HG03103 (cell line): ENCODE measurements around the gene LGI4.

Experiments
- ATAC-seq: cut with Tn5 transposase; IDR thresholded peaks from one replicate; pipeline ENCODE4 v1.9.1; 2021; ENCODE audit warnings: low read depth; ENCODE audit not compliant: unreplicated experiment

The LGI4 gene

DNA sequence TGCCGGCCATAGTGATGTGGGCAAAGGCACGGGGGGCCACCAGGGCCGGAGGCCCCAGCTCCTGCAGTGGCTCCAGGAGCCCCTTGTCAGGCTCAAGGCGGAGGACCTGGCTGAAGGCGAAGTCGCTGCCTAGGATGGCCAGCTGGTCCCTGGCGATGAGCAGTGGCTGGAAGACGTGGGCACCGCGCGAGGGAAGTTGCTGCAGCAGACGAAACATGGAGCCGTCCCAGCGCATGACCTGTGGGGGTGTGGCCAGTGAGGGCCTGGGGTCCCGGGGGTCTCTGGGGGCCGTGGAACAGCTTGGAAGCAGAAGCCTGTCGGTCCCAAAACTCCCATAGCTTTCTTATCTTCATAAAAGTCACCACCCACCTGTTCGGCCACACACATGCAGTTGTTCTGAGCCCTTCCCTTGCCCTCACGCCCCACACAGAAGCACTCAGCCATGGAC, 9.6 kb downstream of the LGI4 start:
- ATAC-seq = no peak

DNA sequence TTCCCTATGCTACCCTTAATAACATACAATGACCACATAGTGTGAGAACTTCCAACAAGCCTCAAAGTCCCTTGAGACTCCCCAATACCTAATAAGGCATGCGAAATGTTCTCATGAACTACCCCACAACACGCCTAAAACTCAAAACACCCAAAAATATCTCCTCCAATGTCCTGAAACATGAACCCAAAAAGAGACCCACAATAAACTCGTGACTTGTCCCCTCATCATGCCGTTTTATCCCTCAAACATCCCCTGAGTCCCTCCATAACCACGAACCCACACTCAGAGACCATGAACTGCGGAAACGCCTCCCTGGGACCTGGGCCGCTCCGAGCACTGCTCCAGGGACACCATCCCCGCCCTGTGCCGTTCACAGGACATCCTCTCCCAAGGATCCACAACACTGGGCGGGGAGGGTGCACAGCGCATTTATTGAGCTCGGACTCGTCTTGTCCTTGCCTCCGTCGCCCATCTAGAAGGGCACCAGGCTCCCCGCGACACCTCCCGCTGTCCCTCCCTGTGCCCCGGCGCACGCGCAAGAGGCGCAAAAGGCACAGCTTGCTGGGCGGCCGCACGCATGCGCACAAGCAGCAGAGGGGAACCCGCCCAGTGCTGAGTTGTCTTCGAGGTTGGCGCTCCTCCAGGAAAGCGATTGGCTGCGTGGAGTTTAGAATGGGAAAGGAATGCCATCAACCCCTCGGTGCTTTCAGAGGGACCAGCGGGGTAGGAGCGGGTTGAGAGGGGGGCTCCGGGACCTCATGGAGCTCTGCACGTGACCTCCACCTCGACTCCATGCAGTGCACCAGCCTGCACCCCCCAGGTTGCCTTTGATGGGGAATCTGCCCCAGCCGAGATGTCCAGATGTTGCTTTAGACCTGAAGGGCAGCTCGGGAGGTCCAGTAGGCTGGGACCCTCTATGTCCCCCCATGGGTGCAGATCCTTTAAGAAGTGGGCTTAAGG, 10.5 kb downstream of the LGI4 start:
- ATAC-seq = no peak

DNA sequence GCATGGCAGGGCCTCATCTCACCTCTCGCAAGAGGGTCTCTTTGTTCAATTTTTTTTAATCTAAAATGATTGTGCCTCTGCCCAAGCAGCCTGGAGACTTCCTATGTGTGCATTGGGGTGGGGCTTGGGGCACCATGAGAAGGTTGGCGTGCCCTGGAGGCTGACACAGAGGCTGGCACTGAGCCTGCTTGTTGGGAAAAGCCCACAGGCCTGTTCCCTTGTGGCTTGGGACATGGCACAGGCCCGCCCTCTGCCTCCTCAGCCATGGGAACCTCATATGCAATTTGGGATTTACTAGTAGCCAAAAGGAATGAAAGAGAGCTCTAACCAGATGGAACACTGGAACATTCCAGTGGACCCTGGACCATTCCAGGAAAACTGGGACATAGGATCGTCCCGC, 11.3 kb downstream of the LGI4 start:
- ATAC-seq = no peak

DNA sequence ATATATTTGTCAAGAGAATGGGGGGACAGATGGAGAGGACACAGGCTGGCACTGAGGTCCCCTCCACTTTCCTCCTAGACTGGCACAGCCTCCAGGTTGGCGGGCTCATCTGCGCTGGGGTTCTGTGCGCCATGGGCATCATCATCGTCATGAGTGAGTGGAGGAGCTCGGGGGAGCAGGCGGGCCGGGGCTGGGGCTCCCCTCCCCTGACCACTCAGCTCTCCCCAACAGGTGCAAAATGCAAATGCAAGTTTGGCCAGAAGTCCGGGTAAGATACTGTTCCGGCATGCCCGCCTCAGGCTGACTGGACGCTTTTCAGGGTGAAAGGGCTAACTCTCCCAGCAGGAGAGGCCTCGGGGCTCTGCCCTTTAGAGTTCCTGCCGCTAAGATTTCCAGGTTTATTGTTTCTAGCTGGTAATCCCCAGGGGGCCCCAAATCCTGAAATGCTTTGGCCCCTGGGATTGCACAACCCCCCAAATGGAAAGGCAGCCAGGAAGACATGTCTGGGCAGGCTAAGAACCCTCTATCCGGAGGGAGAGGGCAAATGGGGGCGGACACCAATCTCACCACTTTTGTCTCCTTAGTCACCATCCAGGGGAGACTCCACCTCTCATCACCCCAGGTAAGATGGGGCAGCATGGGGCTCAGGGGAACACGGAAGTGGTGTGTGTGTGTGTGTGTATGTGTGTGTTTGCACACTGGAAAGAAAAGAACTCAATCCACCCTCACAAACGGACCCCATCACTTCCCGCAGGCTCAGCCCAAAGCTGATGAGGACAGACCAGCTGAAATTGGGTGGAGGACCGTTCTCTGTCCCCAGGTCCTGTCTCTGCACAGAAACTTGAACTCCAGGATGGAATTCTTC, 11.9 kb downstream of the LGI4 start:
- no peak for ATAC-seq

DNA sequence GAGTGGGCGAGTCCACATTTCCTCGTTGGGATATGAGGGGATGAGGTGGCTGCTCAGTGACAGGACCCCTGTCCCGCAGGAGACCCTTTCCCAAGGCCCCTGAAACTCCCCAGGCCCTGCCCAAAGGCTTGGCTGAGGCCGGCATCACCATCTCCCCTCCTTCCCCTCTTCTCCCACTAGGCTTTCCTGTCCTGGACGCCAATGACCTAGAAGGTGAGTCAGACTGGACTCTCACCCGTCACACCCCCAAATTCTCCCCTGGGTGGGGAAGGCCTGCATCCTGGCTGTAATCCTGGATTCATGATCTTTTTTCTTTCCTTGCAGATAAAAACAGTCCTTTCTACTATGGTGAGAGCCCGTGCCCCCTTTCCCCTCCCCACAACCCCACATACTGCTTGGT, 14.0 kb downstream of the LGI4 start:
- ATAC-seq = no peak

DNA sequence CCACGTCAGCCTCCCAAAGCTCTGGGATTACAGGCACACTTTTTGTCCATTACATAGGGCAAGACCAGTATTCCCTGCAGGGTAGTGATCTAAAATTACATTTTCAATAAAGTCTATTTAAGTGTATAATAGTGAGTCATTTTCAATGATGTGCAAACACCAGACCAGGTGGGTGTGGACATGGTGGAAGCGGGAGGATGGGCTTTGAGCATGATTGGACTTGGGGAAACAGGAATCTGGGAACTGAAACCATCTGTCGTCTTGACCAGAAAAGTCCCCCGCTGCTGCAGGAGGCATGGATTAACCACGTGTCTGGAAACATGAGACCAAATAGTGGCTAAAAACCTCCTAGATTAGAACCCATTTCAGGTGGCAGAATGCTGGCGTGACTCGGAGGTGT, 14.4 kb downstream of the LGI4 start:
- ATAC-seq = no peak

DNA sequence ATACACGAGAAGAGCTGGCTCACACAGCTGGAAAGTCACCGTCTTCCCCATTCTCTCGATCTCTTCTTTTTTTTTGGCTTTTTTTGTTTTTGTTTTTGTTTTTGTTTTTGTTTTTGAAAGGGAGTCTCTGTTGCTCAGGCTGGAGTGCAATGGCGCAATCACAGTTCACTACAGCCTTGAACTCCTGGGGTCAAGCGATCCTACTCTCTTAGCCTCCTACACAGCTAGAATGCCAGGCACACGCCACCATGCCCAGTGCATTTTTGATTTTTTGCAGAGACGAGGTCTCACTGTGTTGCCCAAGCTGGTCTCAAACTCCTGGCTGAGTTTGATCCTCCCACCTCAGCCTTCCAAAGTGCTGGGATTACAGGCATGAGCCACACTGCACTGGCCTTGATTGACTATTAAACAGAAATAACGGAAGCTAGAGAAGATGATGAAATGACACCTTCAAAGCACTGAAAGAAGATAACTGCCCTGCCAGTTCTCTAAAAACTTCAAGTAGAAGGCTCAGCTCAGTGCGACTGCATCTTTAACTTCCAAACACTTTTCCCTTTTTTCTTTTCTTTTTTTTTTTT, 15.2 kb downstream of the LGI4 start:
- ATAC-seq = no peak

DNA sequence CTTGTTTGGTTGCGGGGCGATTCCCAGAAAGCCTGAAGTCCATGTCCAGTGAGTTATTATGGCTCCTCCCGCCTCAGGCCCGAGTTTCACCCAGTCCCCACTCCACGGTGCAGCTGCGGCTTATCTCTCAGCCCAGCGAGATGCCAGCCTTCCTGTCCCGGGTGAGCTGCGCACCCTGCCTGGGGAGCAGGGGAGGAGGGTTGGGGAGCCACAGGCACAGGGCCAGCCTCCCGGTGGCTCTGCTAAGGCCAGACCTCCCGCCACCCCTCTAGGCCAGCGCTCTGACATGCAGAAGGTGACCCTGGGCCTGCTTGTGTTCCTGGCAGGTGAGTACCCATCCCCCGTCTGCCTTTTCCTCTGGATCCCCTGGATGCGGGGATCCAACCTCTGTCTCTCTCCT, 15.8 kb downstream of the LGI4 start:
- no peak for ATAC-seq

DNA sequence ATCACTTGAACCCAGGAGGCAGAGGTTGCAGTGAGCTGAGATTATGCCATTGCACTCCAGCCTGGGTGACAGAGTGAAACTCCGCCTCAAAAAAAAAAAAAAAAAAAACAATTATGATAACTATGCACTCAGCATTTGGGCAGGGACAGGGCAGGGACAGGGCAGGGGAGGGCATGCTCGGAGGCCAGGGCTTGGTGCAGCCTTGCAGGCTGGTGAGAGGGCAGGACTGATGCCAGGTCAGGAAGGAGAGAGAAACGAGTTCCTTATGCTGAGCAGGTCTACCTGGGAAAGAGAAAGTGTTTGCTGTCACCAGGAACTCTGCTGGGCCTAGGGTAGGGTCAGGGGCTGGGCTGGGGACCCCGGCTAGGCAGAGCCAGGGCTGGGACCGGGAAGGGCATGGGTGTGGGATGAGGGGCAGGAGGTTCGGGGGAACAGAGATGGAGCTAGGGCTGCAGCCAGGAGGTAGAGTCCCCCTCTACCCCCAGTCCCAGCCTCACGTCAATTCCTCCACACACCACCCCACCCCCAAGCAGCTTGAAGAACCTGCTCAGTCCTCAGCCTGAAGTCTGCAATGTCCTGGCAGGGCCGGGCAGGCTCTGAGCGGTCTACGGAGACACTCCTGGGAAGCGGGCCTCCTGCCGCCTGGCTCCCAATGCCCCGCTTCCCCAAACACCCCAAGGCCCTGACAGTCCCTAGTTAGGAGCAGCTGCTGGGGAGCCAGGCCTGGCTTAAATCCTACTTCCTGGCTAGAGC, 16.4 kb downstream of the LGI4 start:
- no peak for ATAC-seq

DNA sequence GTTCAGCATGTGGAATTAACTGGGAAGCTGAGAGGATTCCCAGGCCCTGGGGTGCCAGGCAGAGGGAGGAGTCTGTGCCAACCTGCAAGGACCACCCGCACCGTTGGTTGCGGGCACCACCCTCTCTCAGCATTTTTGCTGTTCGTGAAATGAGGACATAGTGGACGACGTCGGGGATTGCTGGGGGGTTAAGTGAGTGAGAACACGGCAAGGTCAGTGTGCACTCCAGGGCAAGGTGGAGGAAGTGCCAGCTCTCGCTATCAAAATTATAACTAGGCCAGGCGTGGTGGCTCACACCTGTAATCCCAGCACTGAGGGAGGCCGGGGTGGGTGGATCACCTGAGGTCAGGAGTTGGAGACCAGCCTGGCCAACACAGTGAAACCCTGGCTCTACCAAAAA, 17.1 kb downstream of the LGI4 start:
- no peak for ATAC-seq

DNA sequence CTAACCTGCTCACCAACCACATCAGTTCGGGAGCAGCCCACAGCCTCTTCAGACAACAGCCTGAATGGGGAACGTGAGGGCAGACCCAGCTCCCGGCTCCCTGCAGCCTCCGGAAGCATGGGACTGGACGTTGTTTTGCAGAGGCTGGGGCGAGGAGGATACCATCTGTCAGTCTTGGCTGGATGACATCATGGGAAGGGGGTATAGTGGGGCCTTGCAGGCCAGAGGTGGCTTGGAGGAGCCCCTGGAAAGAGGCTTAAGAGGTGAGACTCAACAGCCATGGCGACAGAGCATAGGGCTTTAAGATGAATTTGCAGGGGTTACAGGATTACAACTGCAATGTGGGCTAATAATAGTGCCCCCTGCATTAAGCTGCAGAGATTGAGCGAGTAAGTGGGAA, 17.7 kb downstream of the LGI4 start:
- no peak for ATAC-seq

DNA sequence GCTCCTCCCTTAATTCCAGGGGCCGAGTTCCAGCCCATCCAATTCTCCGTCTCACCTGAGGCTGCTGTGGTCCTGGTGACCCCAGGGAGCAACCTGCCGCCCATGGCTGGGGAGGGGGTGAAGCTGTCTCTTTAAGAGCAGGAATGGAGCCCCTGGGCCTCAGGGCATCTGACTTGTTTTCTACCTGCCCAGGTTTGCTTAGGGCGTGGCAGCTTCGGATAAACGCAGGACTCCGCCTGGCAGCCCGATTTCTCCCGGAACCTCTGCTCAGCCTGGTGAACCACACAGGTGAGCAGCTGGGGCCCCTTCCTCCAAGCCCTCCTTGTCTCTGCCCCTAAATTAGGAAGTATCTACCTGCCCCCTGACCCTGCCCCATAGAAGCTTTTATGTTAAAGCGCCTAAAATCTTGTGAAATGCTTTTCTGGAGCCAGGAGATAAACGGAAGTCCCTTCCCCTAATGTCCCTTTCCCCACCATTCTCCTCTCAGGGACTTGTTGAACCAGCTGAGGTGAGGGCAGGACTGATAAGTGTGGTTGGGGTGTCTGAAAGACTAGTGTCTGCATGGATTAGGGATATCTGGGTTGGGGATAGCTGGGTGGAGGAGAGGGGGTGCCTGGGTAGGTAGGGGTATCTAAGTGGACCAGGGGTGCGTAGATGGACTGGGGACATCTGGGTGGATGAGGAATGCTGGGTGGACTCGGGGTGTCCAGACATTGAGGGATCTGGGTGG, 18.6 kb downstream of the LGI4 start:
- no peak for ATAC-seq

DNA sequence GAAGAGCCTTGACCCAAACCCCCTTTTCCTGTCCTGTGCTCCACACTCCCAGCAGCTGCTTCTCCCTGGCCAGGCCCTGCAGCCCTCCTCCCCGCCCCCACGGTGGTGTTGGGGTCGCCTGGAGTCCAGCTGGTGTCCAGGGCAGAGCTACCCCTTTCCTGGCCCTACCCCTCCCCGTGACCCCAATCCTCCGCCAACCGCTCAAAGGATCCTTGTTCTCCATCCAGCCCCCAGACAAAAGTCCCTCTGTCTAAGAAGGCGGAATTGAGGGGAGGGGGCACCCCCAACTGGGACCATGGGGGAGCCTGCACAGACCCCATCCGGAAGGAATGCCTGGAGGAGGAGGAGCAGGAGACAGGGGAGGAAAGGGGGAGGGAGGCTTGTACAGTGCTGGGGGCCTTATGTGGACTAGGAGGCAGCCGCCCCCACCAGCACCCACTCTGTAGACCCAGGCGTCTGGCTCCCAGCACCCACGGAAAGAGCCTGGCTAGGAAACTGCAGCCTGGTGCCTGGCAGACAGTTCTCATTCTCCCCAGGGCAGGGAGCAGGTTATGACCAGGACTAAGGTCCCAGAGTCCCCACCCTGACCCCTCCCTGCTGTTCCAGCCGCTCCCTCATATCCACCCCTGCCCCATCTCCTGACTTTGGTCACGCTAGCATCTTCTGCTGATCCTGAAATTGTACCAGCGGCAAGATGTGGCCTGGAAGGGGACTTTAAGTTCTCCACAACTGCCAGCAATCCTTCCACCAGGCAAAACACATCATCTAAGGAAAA, 19.5 kb downstream of the LGI4 start, which contains the start of gene FXYD3:
FXYD3 (plus strand) TSS at position 647 of the 775 bp plus-strand sequence. CDS start 3,554 bp downstream, outside the sequence.
- ATAC-seq = no peak

DNA sequence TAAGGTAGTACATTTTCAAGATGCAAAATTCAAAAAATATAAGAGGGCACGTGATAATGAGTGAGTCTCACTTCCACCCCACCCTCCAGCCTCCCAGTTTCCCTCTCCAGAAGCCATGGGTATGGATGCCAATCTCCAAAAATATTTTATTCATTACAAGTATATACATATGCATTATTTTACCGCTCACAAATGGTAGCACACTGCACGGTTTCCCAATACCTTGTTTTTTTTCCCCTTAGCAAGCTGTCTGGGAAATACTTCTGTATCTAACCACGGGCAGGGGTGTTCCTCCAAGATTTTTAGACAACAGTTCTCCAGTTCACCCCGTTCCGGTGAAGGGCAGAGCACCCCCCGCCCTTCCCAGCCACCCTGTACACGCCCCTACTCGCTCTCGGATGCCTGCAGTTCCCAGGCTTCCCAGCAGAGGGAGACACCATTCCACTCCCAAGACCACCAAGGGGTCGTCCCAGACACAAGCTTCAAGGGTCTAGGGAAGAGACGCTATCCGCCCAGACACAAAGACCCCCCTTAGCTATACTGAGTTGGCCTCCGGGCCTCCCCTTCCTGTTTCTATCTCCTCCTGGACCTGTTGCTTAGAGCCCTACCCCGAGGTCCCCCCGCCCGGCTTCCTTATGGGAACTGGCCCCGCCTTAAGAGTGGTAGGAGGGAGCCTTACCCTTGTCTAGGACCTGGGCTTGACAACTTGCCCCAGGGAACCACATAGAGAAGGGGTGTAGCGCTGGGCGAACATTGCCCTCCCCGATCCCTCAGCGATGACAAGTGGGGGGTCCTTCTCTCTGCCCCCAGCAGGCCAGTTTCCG, 20.3 kb downstream of the LGI4 start:
- ATAC-seq = no peak

DNA sequence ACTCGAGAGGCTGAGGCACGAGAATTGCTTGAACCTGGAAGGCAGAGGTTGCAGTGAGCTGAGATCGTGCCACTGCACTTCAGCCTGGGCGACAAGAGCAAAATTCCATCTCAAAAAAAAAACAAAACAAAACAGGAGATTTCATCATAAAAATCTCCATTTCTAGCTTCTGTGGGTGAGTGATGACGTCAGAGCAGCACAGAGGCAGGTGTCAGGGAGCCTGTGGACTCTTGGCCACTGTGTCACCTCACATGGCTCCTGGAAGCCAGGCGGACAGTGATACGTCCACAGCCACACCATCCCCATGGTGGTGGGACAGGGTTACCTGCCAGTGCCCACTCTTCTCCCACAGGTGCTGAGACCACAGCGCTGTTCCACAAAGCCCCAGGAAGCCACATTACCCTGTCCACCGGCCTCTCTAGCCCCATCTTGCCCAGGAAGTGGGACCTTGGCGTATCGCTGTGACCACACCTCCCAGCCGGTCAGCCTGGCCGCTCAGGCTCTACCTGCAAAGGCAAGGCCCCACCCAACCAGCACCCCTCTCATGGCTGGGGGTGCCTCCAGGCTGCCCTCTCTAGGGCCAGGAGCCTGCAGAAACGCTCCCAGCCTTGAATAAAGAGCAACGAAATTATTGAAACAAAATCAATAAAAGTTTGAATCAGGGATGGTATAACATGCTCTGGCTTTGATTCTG, 21.7 kb downstream of the LGI4 start:
- ATAC-seq = no peak

DNA sequence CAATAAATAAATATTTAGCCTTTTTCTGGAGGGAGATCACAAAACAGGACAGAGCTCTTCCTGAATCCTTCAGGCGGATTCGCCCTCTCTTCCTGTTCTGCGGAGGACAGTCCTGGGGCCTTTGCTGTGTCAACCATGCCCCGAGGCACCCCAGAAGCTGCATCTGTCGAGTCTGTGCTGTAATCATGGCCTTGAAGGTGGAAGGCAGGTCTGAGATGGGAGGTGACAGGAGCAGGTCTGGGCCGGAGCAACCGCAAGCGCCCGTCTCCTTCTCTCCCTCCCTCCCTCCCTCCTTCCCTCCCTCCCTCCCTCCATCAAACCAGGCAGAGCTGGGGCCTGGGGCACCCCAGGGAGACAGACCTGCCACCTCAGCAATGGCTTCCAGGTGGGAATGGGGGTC, 23.9 kb downstream of the LGI4 start:
- no peak for ATAC-seq

DNA sequence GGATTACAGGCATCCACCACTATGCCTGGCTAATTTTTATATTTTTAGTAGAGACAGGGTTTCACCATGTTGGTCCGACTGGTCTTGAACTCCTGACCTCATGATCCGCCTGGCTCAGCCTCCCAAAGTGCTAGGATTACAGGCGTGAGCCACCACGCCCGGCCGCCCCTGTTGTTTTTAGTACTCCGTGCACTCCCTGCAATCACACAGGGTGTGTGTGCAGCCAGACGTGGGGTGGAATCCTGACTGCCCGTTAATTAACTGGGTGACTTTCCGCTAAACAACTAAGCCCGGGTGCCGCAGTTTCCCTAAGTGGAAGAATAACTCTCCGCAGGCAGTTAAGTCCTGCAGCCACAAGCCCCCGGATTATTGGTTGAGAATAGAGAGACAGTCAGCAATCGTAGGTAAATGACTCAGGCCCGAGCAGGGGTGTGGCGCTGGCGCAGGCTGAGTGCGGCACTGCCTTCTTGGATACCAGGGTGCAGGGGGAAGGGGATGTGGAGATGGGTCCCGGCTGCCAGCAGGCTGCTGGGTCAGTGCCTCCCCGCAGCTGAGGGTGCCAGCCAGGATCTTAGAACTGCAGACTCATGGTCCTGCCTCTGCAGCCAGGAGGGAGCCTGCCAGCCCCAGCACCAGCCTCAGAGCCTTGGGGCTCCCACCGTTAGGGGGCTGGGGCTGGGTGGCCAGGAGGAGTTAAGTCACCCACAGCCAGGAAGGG, 25.3 kb downstream of the LGI4 start:
- no peak for ATAC-seq
